ENCODE results near the gene SOX10. TPM values are rescaled to one million over a fixed set of nuclear protein-coding genes. Genes with fewer than 3 reads are reported as not detected.

Gene SOX10
- total and polyA plus RNA-seq, 2 of the 13 experiments (the other 11 are each of a cell fraction or from before 2014, with no cell fraction given): not detected

DNA sequence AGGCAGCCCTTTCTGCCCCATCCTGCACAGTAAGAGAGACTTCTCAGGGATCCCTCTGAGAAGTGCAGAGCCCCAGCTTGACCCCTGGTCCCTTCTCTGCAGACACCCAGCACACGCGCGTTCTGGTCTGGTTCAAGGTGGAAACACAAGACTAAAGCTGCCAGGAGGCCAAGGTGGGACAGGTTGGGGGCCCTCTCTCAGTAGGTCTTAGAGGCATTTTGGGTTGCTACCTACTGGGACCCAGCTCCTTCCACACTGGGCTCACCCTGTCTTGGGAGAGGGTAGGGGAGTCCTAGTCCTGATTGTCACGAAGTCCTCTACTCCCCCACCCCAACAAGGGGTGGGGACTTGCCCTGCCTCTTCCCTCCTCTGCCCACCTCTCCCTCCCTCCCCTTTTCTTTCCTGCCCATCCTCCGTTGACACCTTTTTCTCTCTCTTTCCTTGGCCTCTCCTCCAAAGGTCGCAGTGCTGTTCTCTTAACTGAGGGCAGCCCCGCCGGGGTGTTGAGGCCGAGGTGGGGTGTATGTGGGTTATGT lies 763 bp upstream of the SOX10 start:
- Histone ChIP-seq H3K4me3 (replicated peaks in 1 of 3; ENCODE audit: insufficient read depth in 1 of 3, low read depth in 2 of 3, low read length in 3 of 3) (no peak overlapping the region), H4K20me1 (ENCODE audit: insufficient read depth, low read length) (no peaks in the 10 kb centered on the region), H3K27ac (ENCODE audit: extremely low read length, insufficient read depth, low read length) (no peak overlapping the region), H3K9me3 (ENCODE audit: low read length) (no peaks in the 10 kb centered on the region), H3K4me1 (ENCODE audit: insufficient read depth, low read length) (peaks cover 29% of the 10 kb centered on the region), H3K27me3 (ENCODE audit: control insufficient read depth in 1 of 2, insufficient read depth in 2 of 2, low read length in 2 of 2) (no peaks in the 10 kb centered on the region), H3K4me2 (ENCODE audit: low read depth, low read length) (no peak overlapping the region), H3K79me2 (ENCODE audit: insufficient read depth, low read length) (no peaks in the 10 kb centered on the region), H3K36me3 (replicated peaks in 1 of 2; ENCODE audit: control insufficient read depth in 1 of 2, insufficient read depth in 2 of 2, low read length in 2 of 2) (no peaks in the 10 kb centered on the region), H3K9ac (ENCODE audit: insufficient read depth, low read depth, low read length) (no peak overlapping the region), H2AFZ (ENCODE audit: low read length) (no peak overlapping the region)
- no peak for ATAC-seq
- 84% methylated on average over 9 of the region's 9 CpGs for WGBS (ENCODE audit: low lambda C conversion rate)
- no peak for DNase-seq (ENCODE audit: low spot score)
- no peak for TF ChIP-seq CBX2 (IDR thresholded peaks at IDR 0.05; ENCODE audit: low read depth, low read length)
- no peak for TF ChIP-seq CBX2 (CRISPR knock-in tag; IDR thresholded peaks at IDR 0.05; ENCODE audit: low read depth)
- no peak for TF ChIP-seq ZNF737 (CRISPR knock-in tag; IDR thresholded peaks at IDR 0.05; ENCODE audit: borderline replicate concordance)
- no peak for TF ChIP-seq TOPORS (CRISPR knock-in tag; IDR thresholded peaks at IDR 0.05)
- TF ChIP-seq CSRNP2 (CRISPR knock-in tag; conservative IDR thresholded peaks at IDR 0.05; ENCODE audit: low read depth): no peak
- TF ChIP-seq ZFP36L1 (CRISPR knock-in tag; IDR thresholded peaks at IDR 0.05): no peak
- no peak for TF ChIP-seq TBP (CRISPR knock-in tag; IDR thresholded peaks at IDR 0.05)
- TF ChIP-seq ZNF180 (CRISPR knock-in tag; IDR thresholded peaks at IDR 0.05; ENCODE audit: borderline replicate concordance, low read depth): no peak
- TF ChIP-seq ZNF570 (CRISPR knock-in tag; IDR thresholded peaks at IDR 0.05; ENCODE audit: borderline replicate concordance): no peak
- no peak for TF ChIP-seq ATF2 (CRISPR knock-in tag; IDR thresholded peaks at IDR 0.05)
- TF ChIP-seq NFKB2 (CRISPR knock-in tag; IDR thresholded peaks at IDR 0.05; ENCODE audit: borderline replicate concordance): no peak
- TF ChIP-seq ZNF7 (CRISPR knock-in tag; IDR thresholded peaks at IDR 0.05): no peak
- TF ChIP-seq PRPF4 (IDR thresholded peaks at IDR 0.05; ENCODE audit: low read depth, low read length, poor library complexity, severe bottlenecking): no peak
- TF ChIP-seq MAX (IDR thresholded peaks at IDR 0.05): no peak
- no peak for TF ChIP-seq SYNCRIP (IDR thresholded peaks at IDR 0.05; ENCODE audit: insufficient read depth, low read depth, low read length)
- TF ChIP-seq ZBTB2 (CRISPR knock-in tag; IDR thresholded peaks at IDR 0.05; ENCODE audit: low read depth): no peak
- TF ChIP-seq, protein P1, sequence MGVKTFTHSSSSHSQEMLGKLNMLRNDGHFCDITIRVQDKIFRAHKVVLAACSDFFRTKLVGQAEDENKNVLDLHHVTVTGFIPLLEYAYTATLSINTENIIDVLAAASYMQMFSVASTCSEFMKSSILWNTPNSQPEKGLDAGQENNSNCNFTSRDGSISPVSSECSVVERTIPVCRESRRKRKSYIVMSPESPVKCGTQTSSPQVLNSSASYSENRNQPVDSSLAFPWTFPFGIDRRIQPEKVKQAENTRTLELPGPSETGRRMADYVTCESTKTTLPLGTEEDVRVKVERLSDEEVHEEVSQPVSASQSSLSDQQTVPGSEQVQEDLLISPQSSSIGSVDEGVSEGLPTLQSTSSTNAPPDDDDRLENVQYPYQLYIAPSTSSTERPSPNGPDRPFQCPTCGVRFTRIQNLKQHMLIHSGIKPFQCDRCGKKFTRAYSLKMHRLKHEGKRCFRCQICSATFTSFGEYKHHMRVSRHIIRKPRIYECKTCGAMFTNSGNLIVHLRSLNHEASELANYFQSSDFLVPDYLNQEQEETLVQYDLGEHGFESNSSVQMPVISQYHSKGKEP (CRISPR knock-in tag; IDR thresholded peaks at IDR 0.05): no peak
- TF ChIP-seq SMAD3 (CRISPR knock-in tag; IDR thresholded peaks at IDR 0.05): no peak
- no peak for TF ChIP-seq ZNF629 (CRISPR knock-in tag; conservative IDR thresholded peaks at IDR 0.05)
- TF ChIP-seq ZNF562 (CRISPR knock-in tag; IDR thresholded peaks at IDR 0.05; ENCODE audit: borderline replicate concordance): no peak
- no peak for TF ChIP-seq ARID2 (CRISPR knock-in tag; IDR thresholded peaks at IDR 0.05; ENCODE audit: borderline replicate concordance)
- intact Hi-C loops (cut with micrococcal nuclease; ENCODE audit: unreplicated experiment): no loop called here
- no peak for FAIRE-seq
- in situ Hi-C loops (cut with HindIII; ENCODE audit: extremely low pct_ligation_motif_present, low pct_unique_long_range_greater_than_20kb): no loop called here
- ChIA-PET CTCF (ENCODE audit: low intra/inter-chr PET ratio, low total read pairs) (no interaction called here), POLR2A (no interaction called here)
- no TSS peak for BruUV-seq (replicated peaks)

Measured in HepG2 (cell line).